NB4 (cell line): ENCODE measurements around the gene SCFD2.

Experiments used
- DNase-seq: peaks from one replicate; pipeline ENCODE4 v3.0.0; 2010; ENCODE audit warnings: low read depth
- H3K4me3 ChIP-seq: one replicate; pipeline ENCODE4 v1.5.1; 2011; ENCODE audit warnings: mild to moderate bottlenecking, low read depth, low read length, moderate library complexity
- MYC ChIP-seq: IDR thresholded peaks from 2 replicates; pipeline ENCODE4 v1.6.1; 2011; ENCODE audit warnings: low read depth, low read length
- POLR2A ChIP-seq: IDR thresholded peaks from 2 replicates; pipeline ENCODE4 v1.6.1; 2011; ENCODE audit warnings: mild to moderate bottlenecking; ENCODE audit not compliant: insufficient read length; ENCODE audit errors: extremely low read depth
- TF ChIP-seq, protein P1 (sequence below): IDR thresholded peaks from 2 replicates; pipeline ENCODE4 v1.6.1; 2011; ENCODE audit warnings: low read depth, low read length
- TF ChIP-seq, protein P2 (sequence below): IDR thresholded peaks from one replicate; pipeline ENCODE4 v1.5.1; 2012; ENCODE audit warnings: low read depth, low read length

Gene SCFD2

DNA sequence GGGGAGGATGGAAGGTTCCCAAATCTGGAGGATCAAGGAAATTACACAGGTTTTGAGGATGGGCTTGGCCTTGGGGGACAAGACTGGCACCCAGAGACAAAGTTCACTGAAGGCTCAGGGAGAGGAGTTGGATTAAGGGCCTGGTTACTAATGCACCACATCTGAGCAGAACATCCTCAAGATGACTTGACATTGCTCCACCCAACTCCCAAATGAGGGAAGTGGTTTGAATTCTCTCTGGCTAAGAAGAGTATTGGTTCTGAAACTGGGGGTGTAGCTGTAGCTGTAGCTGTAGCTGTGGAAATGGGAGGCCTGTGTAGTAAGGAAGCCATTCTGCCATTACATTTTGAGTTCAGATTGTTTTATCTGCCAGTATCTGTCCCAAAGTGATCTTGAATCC, 374.4 kb downstream of the SCFD2 start:
- TF ChIP-seq, protein P1, sequence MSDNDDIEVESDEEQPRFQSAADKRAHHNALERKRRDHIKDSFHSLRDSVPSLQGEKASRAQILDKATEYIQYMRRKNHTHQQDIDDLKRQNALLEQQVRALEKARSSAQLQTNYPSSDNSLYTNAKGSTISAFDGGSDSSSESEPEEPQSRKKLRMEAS: no peak
- TF ChIP-seq POLR2A (no peak), MYC (no peak)
- TF ChIP-seq, protein P2, sequence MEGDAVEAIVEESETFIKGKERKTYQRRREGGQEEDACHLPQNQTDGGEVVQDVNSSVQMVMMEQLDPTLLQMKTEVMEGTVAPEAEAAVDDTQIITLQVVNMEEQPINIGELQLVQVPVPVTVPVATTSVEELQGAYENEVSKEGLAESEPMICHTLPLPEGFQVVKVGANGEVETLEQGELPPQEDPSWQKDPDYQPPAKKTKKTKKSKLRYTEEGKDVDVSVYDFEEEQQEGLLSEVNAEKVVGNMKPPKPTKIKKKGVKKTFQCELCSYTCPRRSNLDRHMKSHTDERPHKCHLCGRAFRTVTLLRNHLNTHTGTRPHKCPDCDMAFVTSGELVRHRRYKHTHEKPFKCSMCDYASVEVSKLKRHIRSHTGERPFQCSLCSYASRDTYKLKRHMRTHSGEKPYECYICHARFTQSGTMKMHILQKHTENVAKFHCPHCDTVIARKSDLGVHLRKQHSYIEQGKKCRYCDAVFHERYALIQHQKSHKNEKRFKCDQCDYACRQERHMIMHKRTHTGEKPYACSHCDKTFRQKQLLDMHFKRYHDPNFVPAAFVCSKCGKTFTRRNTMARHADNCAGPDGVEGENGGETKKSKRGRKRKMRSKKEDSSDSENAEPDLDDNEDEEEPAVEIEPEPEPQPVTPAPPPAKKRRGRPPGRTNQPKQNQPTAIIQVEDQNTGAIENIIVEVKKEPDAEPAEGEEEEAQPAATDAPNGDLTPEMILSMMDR: no peak
- H3K4me3 ChIP-seq: no peak overlapping the region
- DNase-seq: peak; percentile 7

DNA sequence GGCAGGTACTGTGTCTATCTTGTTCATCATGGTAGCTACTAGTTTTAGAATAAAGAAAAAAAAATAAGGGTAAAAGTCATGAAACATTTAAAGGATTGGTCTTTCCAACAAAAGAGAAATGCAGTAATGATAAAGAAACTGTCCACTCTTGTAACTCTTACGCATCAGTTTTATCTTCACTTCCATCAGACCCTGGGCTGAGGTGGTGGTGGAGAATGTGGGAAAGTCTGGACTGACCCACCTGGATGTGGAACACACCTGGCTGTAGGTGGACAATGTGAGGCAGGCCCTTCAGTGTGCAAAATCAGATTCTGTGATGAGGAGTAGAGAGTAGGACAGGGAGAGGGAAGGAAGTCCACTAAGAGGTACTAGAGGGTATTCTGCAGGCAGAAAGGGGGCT, 375.2 kb downstream of the SCFD2 start:
- TF ChIP-seq, protein P2: no peak
- no peak for TF ChIP-seq MYC
- TF ChIP-seq POLR2A: no peak
- TF ChIP-seq, protein P1: no peak

DNA sequence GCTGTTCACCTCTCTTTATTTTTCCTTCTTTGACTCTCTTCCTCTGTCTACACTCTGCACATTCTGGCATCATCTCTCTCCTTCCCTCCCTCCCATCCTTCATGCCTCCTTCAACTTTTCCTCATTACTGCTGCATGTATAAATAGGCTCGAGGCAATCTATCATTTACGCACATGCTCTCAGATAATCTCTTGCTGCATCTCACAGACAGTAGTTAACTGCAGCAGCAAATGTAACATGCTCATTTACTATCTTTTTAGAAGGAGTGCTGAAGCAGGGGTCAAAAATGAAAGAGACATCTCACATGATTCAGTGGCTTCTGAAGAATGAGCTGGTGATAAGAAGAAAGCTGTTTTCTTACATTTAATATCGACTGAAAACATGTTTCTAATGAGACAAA, 376.0 kb downstream of the SCFD2 start:
- no peak for DNase-seq
- no peak overlapping the region for H3K4me3 ChIP-seq
- TF ChIP-seq MYC: no peak
- no peak for TF ChIP-seq POLR2A
- TF ChIP-seq, protein P2: no peak
- TF ChIP-seq, protein P1: no peak

More for the DNA sequence above, 375.2 kb downstream of the SCFD2 start:
- no peak overlapping the region for H3K4me3 ChIP-seq
- DNase-seq: no peak

DNA sequence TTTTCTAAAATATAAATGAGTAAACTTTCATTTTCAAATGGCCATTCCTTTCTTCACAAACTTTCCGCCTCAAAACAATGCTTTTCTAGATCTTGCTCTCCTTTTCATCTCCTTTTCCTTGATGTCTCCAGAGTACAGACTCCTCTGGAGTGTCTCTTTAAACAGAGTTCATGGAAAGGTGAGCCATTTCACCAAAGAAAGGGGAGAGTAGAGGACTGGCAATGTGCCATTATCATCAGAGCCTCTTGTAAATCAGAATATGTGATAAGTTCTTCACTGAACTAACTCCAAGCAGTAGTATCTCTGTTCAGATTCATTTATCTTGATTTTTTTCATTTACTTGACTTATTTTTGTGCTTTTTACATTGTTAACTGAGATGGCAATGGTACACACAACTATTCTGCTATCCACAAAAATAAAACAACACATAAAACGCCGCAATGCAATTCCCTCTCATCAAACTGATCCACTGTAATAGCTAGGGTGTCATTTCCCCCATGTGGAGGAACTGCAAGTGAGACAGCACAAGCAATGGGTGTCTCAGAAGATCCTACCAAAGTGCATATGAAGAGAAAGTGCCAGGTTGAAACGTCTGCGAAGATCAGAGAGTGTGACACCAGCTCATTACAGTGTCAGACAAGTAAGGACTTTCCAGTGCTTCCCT, 378.3 kb downstream of the SCFD2 start:
- TF ChIP-seq POLR2A (no peak), MYC (no peak)
- TF ChIP-seq, protein P2: no peak
- TF ChIP-seq, protein P1: no peak
- no peak overlapping the region for H3K4me3 ChIP-seq
- no peak for DNase-seq

DNA sequence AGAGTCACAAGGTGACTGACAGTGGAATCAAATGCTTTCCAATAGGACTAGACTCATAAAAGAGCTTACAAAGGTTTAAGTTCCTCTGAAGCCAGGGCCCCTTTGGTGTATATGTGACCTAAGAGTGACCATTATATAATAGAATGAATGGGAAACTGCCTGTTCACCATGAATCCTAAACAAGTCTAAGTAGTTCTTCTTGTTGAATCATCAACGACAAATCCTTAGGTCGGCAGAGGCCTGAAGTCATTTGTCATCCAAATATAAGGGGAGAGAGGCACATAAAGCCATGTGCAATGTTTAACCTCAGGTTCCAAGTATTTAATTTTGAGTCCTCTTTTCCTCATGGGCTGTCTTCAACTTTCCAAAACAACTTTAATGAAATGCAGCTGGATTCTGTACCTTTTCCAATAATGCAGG, 381.4 kb downstream of the SCFD2 start:
- TF ChIP-seq, protein P2: no peak
- TF ChIP-seq POLR2A: no peak
- TF ChIP-seq, protein P1: no peak
- TF ChIP-seq MYC: no peak
- no peak for DNase-seq
- H3K4me3 ChIP-seq: no peak overlapping the region
